Measurements from ENCODE around the gene MLLT6.
A peak's percentile ranks its signal among the peaks of the same experiment; 100 is the strongest.

The MLLT6 gene

DNA sequence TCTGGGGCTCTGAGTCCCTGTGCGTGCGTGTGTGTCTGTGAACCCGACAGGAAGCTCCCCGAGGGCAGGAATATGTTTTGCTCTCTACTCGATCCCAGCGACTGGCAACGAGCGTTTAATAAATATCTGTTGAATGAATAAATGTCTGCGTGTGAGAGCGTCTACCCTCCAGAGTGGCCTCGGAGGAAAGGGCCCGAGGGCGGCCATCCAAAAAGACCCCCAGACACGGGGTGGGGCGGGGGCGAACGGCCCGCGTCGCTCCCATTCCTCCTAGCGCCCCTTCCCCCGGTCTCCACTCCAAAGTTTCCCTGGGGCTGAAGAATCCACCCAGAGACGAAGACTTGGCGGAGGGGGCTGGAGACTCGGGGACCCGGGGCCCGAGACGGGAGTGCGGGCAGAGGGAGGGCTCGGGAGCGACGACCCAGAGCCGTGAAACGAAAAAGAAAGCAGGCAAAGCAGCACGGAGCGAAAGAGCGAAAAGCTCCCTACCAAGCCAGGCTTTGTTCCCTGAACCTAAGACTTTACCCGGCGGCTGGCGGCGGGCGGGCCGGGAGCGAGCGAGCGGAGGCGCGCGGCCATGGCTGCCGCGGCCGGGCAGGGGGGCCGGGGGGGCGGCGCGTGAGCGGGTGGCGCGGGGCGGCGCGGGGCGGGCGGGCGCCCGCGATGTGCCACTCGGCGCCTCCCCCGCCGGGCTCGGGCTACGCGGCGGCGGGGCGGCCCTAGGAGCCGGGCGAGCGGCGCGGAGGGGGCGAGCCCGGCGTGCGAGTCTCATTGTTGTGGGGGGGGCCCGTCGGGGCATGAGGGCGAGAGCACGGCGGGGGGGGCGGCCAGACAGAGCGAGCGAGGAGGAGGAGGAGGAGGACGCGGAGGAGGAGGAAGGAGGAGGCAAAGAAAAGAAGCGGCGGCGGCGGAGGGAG lies at the start of gene MLLT6:
Gene MLLT6, plus strand, starts transcription at position 668 of the 917 bp plus-strand sequence. CDS start 360 bp downstream, outside the sequence.
- DNase-seq = peak; percentile 84

DNA sequence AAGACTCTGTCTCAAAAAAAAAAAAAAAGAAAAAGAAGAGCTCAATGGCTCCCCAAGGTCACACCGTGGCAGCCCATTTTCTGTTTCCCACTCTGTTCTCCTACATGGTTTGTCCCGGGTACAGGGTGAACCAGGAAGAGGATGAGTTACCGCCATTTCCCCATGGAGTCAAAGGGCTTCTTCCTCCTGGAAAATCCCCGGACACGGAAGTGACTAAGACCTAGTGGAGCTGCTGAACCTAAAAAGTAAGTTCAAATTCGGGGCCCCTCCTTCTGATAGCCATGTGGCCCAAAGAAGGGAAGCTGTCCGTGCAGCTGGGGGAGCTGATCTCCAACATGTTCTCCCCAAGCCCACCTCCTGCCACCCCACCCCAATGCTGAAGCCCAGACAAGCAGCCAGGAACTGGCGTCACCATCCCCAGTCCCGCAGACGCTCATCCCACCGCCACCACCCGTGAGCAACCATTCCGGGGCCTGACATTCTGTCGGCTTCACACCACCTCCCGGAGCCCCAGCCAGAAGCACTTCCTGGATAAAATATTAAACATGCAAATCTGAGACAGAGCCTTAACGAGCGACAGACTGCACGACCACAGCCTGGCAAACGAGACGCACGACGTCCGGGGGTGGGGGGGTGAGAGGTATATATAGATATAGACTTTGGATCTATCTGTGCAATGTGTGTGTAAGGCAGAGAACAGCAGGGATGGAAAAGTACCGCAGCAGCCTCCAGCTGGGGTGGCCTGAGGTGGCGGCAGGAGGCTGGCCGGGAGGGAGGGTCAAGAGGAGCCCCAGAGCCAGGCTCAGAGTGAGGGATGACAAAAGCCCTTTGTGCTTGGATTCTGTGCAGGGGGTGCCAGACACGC lies 47.9 kb upstream of the MLLT6 start:
- no peak for DNase-seq

DNA sequence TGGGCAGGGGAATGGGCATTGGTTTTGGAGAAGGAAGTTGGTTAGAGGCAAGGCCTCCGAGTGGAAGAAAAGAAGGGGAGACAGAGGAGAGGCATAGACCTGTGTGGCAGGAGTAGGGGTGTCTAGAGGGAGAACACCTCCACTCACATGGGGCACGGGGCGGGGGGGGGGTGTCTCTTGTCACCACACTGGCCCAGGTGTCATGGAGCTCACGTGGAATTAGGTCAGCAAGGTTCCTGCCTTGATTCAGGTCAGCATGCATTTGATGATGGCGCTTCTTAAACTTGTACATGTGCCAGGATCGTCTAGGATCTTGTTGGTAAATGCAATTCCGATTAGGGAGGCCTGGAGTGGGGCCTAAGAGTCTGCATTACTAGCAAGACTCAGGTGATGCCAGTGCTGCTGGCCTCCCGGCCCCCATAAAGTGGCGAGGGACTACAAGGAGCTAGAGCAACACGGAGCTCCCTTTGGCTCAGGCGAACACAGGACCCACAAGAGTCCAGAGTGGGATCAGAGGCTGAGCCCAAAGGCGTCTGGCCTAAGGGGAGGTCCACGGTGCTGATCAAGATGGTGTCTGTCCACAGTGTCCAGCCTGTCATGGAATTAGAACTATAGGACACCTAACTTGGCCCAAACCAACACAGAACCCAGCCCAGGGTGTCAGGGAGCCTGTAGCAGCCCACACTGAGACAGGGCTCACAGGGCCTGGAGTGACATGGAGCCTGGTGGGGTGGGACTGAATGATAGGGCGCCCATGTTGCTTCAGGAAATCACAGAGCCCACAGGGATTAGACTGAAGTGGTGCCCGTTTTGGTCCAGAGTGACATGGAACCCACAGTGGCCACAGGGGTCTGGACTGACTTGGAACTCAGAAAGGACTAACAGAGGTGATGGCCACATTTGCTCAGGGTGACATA lies 47.0 kb upstream of the MLLT6 start:
- DNase-seq = no peak

DNA sequence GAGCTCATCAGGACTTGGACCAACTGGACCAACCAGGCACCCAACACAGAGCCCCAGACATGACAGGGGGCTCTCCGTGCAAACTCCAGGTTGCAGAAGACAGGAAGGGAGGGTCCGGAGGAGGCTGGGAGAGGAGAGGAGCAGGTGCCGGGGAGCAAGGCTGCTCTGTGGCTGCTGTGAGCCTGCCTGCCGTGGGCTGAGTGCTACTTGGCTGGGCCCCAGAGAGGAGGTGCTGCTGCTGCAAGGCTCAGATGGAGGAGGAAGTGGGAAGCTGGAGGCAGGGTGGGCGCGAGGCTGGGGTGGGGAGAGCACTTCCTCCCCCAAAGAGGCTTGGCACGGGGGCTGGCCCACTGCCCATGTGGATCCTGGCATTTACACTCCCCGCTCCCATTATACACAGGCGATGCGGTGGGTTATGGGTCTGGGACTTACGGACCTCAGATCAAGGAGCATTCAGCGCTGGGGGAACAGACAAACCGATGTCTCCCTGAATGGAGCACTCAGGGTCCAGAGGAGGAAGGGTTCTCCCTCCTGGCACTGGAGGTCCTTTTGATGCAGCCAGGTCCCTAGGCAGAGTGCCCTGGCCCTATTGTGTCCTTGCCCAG lies 46.2 kb upstream of the MLLT6 start:
- DNase-seq = no peak

DNA sequence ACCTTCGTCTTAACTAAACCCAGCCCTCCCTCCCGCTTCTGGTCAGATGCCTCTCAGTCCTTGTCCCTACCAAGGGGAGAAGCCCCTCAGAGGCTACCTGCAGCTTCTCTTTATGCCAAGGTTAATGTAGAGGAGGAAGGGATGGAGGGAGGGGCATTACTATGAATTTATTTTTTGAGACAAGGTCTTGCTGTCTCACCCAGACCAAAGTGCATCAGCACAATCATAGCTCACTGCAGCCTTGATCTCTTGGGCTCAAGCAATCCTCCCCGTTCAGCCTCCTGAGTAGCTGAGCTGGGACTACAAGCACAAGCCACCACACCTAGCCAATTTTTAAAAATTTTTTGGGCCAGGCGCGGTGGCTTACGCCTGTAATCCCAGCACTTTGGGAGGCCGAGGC lies 45.7 kb upstream of the MLLT6 start:
- no peak for DNase-seq

DNA sequence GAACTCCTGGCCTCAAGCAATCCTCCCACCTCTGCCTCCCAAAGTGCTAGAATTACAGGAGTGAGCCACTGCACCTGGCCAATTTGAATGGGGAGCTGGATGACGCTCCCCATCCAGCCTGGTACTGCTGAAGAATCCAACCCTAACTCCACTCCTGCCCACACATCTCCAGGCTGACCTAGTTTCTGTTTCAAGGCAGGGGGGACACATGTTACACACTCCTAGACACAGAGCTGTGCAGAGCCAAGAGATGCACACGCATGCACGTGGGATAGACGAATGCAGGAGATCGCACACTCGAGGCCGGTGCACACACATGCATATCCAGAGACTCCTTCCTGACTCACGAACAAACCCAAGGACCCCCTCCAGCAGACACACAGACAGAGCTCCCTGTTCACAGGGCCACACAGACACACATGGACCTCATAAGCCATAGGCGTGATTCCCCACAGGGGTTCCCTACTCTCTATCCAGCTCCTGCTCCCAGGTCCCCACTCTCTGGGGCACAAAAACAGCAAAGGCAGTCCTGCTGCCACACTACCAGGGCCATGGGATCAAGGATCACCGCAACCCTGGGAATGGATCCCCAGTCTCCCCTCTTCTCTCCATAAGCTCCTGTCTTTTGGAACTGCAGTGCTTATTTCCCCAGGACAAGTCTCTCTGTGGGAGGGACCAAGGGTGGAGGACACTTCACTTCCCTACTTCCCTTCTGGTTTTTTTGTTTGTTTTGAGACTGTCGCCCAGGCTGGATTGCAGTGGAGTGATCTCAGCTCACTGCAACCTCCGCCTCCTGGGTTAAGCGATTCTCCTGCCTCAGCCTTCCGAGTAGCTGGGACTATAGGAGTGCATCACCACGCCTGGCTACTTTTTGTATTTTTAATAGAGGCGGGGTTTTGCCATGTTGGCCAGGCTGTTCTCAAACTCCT lies 44.7 kb upstream of the MLLT6 start:
- no peak for DNase-seq

- peak; percentile 73 for DNase-seq
Measured at GRCh38 chr17:38663125-38663751, 41.8 kb upstream of the MLLT6 start.

GRCh38 chr17:38663964-38664644 lies 41.0 kb upstream of the MLLT6 start:
- DNase-seq = no peak

- DNase-seq = peak; percentile 70
Measured at GRCh38 chr17:38667099-38667786, 37.8 kb upstream of the MLLT6 start.

DNA sequence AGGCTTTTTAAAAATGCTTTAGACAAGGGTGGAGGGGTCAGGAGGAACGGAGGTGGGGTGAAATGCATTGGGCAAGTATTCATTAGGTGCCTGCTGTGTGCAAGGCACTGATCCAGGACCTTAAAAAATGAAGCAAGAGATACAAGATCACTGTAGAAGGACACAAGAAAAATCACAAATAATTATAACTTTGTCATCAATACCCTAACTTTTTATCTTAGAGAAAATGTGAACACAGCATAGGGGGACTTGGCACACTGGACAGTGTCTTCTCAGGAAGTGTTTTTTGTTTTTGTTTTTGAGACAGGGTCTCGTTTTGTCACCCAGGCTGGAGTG lies 37.3 kb upstream of the MLLT6 start:
- no peak for DNase-seq

- no peak for DNase-seq
Measured at GRCh38 chr17:38669520-38669919, 35.6 kb upstream of the MLLT6 start.

GRCh38 chr17:38671939-38672720 lies 32.9 kb upstream of the MLLT6 start:
- no peak for DNase-seq

DNA sequence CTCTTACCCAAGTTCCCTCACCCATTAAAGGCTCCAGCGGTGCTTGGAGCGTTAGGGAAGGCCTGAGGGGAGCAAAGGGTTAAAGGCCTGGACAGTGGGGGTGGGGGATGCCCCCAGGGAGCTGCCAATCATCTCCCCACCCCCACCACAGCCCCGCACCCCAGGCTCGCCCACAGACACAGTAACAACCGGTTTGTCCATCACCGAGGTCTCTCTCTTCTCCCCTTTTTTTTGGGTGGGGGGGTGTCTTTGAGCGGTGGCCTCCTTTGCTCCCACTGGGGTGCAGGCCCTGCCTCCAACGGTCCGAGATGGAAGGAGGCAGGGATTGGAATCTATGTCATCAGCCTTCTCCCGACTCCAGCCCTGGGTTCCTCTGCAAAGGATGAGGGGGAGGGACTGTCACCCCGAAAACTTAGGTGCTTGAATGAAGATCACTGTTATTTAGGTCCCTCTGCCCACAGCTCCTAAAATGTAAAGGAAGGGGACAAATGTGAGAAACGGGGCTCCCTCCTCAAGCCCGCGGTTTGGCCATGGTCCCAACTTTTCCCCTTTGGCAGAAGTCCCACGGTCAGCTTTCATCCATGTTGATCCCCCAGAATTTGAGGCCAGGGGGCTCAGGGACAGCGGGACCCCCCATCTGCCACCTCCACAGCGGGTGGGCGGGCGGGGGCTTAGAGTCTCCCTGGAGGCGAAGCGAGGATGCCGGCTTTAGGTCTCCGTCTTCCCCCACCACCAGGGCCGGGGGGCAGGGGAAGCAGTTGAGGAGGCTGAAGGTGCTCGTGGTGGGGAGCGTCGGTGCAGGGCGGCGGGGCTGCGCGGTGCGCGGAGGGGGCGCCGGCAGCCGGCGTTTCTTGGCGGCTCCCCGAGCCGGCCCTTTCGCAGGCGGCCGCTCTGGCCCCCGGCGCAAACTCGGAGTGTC lies 32.0 kb upstream of the MLLT6 start:
- peak; percentile 30 for DNase-seq

GRCh38 chr17:38673707-38674013 lies 31.4 kb upstream of the MLLT6 start:
- no peak for DNase-seq

DNA sequence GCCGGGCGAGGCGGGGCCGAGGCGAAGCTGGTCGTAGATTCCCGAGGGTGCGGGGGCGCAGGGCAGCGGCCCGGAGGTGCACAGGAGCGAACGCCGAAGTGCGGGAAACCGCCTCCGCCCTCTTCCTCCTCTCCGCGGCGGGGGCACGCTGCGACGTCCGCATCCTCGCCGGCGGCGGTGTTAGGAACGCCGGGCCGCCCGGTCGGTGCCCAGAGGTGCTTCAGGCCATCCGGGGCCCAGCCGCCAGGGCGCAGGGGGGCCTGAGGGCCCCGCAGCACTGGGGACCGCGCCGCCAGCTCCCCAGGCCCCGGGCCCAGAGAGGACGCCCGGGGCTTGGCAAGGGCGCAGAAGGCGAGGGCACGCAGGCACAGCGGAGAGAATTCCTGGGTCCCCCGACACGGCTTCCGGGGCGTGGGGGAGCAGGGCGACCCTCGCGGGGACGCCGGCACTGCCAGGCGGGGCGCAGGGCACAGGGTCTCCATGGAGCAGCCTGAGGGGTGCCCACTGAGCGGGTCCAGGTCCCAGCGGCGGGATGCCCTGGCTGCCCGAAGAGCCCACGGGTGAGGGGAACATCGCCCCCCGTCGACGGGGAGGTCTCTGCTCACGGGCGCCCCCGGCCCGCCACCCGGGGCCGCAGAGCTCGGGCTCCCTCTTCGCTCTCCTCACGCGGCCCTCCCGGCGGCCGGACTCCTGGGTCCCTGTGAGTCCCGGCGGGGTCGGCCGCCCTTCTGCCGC lies 30.9 kb upstream of the MLLT6 start:
- peak; percentile 62 for DNase-seq

GRCh38 chr17:38674749-38675615 lies 30.1 kb upstream of the MLLT6 start, which contains the start of gene EPOP:
EPOP (minus strand) TSS chr17:38674957; CDS start chr17:38674495, 462 bp downstream.
- DNase-seq = peak; percentile 96

Measured in stimulated activated CD4-positive, alpha-beta T cell treated with anti-CD3 and anti-CD28 coated beads, Interleukin-15, amount 100 ng/mL, for 24 hours (primary cell).